Heart left ventricle (tissue), 16 donors: ENCODE results near the gene EIF1B. TPM values are rescaled to one million over a fixed set of nuclear protein-coding genes. Genes with fewer than 3 reads are reported as not detected.
A peak's percentile ranks its signal among the peaks of the same experiment; 100 is the strongest.

Source experiments
- ATAC-seq, 4 donors: fragments of 200-7000 bp; cut with Tn5 transposase; one replicate each; pipeline ENCODE4 v1.9.1; 2020 to 2022; ENCODE audit warnings: moderate library complexity in 4 of 4, mild to moderate bottlenecking in 3 of 4, moderate number of reproducible peaks in 1 of 4
- DNase-seq, 5 donors: peaks; one replicate each; pipeline ENCODE4 v3.0.0-alpha.2; 2020
- H3K27ac ChIP-seq, 12 donors: fragments of 200-600 bp; sonication (generic) in 4 of 12; one replicate each; pipeline versions ENCODE4 v1.5.0 to v1.8.0; 2016 to 2022; ENCODE audit warnings: mild to moderate bottlenecking in 2 of 12
- H3K27me3 ChIP-seq, 9 donors: fragments of 200-600 bp; sonication (generic) in 2 of 9; one replicate each; pipeline versions ENCODE4 v1.5.1 to v1.8.0; 2016 to 2022; ENCODE audit warnings: mild to moderate bottlenecking in 3 of 9
- H3K36me3 ChIP-seq, 9 donors: fragments of 200-600 bp; sonication (generic) in 2 of 9; one replicate each; pipeline versions ENCODE4 v1.5.0 to v1.8.0; 2018 to 2022; ENCODE audit warnings: mild to moderate bottlenecking in 2 of 9
- H3K4me1 ChIP-seq, 12 donors: fragments of 200-600 bp; sonication (generic) in 4 of 12; one replicate each; pipeline versions ENCODE4 v1.5.0 to v1.8.0; 2016 to 2022; ENCODE audit warnings: mild to moderate bottlenecking in 3 of 12
- H3K4me3 ChIP-seq, 12 donors: fragments of 200-600 bp; sonication (generic) in 4 of 12; one replicate each; pipeline versions ENCODE4 v1.5.0 to v1.8.0; 2017 to 2022; ENCODE audit warnings: mild to moderate bottlenecking in 9 of 12, moderate library complexity in 4 of 12
- H3K9me3 ChIP-seq, 12 donors: fragments of 200-600 bp; sonication (generic) in 4 of 12; one replicate each; pipeline versions ENCODE4 v1.5.0 to v1.8.0; 2016 to 2022; ENCODE audit warnings: mild to moderate bottlenecking in 1 of 12
- CTCF ChIP-seq, 12 donors: fragments of 200-600 bp; sonication (generic) in 4 of 12; IDR thresholded peaks; one replicate each; pipeline versions ENCODE4 v1.5.0 to v1.8.0; 2018 to 2022; ENCODE audit warnings: antibody characterized with exemption in 12 of 12, mild to moderate bottlenecking in 5 of 12
- POLR2A ChIP-seq, 2 donors: fragments of 450-650 bp; IDR thresholded peaks; one replicate each; pipeline ENCODE4 v1.6.1; 2017; ENCODE audit warnings: antibody characterized with exemption in 2 of 2, mild to moderate bottlenecking in 2 of 2, moderate library complexity in 2 of 2
- WGBS, 4 donors: extraction: QIAGEN DNeasy Blood & Tissue Kit in 2 of 4; methylation state at CpG; one replicate each; pipeline versions ENCODE4 v1.1.5 to v1.1.7; 2013 to 2018; 5-methylcytosine and 5-hydroxymethylcytosine counted together
- intact Hi-C, 10 donors: fragments of 100-400 bp; cut with DNase I; formaldehyde crosslinking; loops; one replicate each; pipeline versions ENCODE4 v1.11.1 to v1.14.2; 2022
- polyA plus RNA-seq, 2 donors: library from polyadenylated mRNA; stranded (reverse); fragments of 200-250 nt; gene quantifications; one replicate each; pipeline ENCODE4 v1.2.3, GENCODE V29; 2013
- total RNA-seq, 9 donors: library from RNA; depleted of rRNA in 2 of 9; stranded (reverse); fragments of >200 nt in 2 of 9; fragmentation: NEBNext Ultra II Directional in 3 of 9; extraction: Animal tissue kit (Norgen Biotek cat#: 25700) in 3 of 9; gene quantifications; one replicate each; pipeline versions ENCODE4 v1.1.0 to v1.2.4, GENCODE V29; 2016 to 2023
- donor health status: ischemic (EF 13 %, LVEDD 7.1; RV severe dilation, severe dysfunction).
- donor health status: healthy with polysubstance abuse.
- donor health status: DM: no; HTN: yes; CAD: no.
- donor health status: DM: no; HTN: no; CAD: no.
- donor health status: ischemic (EF 25% LVEDD 6.9; RV normal size, moderate dysfunction).
- donor health status: ischemic (EF 25% LVEDD 5.7; RV mildly dilated, moderate dysfunction).
- donor health status: healthy.
- donor health status: DM: yes; HTN: yes; CAD: no.
- donor health status: ischemic (EF 35%, LVEDD 5.7; RV mildly dilated, moderate dysfunction).
- donor health status: nonischemic (EF 11% LVEDD 7.7; RV severe dilation, severe dysfunction).
- donor health status: DM: yes; HTN: yes; CAD: no.
- donor health status: PGD.
- donor health status: ischemic (EF 29% LVEDD 5.4; RV normal size, mild dysfunction).
- donor health status: nonischemic (EF 23%, LVEDD 6.1; RV moderate dilation, normal function).

The EIF1B gene
- total and polyA plus RNA-seq, 11 donors, result 64.0 to 590 (median 289) TPM

GRCh38 chr3:40310705-40311104 is 1.2 kb downstream of the EIF1B start:
- ATAC-seq, result no peak
- peaks cover 0 to 55% (median 33%) of the 10 kb centered on the region in 12 donors for H3K4me1 ChIP-seq
- H3K36me3 ChIP-seq, result peaks cover 0 to 44% (median 35%) of the 10 kb centered on the region in 9 donors
- H3K27me3 ChIP-seq, result no peaks in the 10 kb centered on the region
- DNase-seq, result no peak
- H3K4me3 ChIP-seq, result peak overlapping the region; percentile 71 to 96 (median 88)
- no peak for TF ChIP-seq POLR2A (IDR thresholded peaks at IDR 0.05)
- no peak for TF ChIP-seq CTCF (IDR thresholded peaks at IDR 0.05)
- H3K9me3 ChIP-seq, result no peaks in the 10 kb centered on the region
- intact Hi-C loops, result loop anchor here in 5 of 10 donors (2.0 to 10.0 kb wide), 5 partner anchors 142 to 896 kb away; no protein-coding TSS in a partner anchor
- H3K27ac ChIP-seq, result peak overlapping the region; percentile 92 to 99 (median 97)
- WGBS, 4 donors, result 2 to 6% (median 3%) methylated on average over 6 of the region's 6 CpGs

DNA sequence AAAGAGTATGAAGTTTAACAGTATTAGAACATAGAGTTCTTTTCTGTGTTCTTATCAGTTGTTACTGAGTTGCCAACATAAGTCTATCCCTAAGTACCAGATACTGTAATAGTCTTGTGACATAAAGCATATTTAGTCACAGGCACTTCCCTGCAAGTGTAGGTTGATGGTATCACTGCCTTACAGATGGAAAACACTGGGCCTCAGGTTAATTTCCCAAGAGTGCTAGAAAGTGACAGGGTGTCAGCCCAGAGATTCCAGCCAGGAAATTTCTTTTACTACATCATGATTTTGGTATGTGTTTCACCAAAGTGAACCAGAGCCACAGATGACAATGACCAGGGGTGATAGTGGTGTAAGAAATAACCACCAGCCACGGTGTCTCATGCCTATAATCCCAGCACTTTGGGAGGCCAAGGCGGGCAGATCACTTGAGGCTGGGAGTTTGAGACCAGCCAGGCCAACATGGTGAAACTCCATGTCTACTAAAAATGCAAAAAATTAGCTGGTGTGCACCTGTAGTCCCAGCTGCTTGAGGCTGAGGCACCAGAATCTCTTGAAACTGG is 3.2 kb downstream of the EIF1B start:
- Histone ChIP-seq H3K4me1 (peaks cover 0 to 55% (median 33%) of the 10 kb centered on the region in 12 donors), H3K36me3 (peaks cover 0 to 48% (median 40%) of the 10 kb centered on the region in 9 donors)

DNA sequence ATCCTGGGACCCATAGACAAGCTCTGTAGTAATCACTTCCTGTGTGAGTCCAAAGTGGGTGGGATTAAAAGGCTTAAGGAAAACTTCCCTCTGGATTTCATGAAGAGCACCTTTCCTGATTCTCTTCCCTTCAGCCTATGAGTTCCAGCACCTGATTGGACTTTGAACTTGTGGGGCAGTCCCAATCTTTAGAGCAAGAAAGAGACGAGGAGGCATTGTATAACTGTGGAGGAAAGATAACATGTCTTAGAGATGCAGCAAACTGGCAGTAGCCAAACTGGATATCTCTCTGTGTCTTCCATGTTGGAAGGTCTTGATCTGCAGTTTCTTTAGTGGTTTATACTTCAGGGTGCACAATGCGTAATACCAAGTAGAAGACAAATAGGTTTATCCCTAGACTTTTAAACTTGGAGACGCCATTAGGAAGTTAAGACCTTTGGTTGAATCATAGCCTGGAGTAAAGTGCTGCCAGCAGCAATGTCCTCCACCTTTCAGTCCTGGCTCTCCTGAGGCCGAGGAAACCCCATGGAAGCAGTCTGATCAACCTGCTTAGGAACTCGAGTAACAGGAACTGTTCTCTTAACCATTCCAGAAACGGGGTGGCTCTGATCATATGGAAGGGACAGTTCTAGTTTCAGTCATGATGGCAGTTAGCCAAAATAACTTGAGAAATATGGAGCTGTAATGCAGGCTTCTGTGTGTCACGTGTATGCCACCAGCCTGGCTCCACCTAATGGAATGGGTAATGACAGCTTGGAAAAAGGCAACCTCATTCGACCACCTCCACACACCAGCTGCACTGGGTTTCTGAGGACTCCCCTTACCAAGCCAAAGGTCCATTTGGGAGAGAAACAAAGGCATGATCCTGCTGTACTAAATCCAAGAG is 4.7 kb downstream of the EIF1B start:
- no peaks in the 10 kb centered on the region for H3K9me3 ChIP-seq
- peak overlapping the region in 11 of 12 donors; percentile 22 to 99 (median 62) for H3K27ac ChIP-seq
- DNase-seq, result no peak
- peaks cover 0 to 48% (median 40%) of the 10 kb centered on the region in 9 donors for H3K36me3 ChIP-seq
- intact Hi-C loops, result loop anchor here in 5 of 10 donors (2.0 to 10.0 kb wide), 5 partner anchors 121 to 899 kb away; no protein-coding TSS in a partner anchor
- H3K4me3 ChIP-seq, result no peak overlapping the region
- ATAC-seq, result peak in 3 of 4 donors; percentile 5 to 8 (median 7)
- H3K27me3 ChIP-seq, result no peaks in the 10 kb centered on the region
- WGBS, 4 donors, result 58 to 79% (median 62%) methylated on average over 6 to 8 of the region's 8 CpGs
- H3K4me1 ChIP-seq, result peaks cover 0 to 43% (median 26%) of the 10 kb centered on the region in 12 donors
- TF ChIP-seq CTCF (IDR thresholded peaks at IDR 0.05) (no peak), POLR2A (IDR thresholded peaks at IDR 0.05) (no peak)

More for the DNA sequence above, 3.2 kb downstream of the EIF1B start:
- no peaks in the 10 kb centered on the region for H3K27me3 ChIP-seq
- no peak for TF ChIP-seq CTCF (IDR thresholded peaks at IDR 0.05)
- TF ChIP-seq POLR2A (IDR thresholded peaks at IDR 0.05), result no peak
- DNase-seq, result peak in 3 of 5 donors; percentile 25 to 49 (median 34)
- peak; percentile 30 to 64 (median 40) for ATAC-seq
- no peaks in the 10 kb centered on the region for H3K9me3 ChIP-seq
- WGBS, 4 donors, result 37 to 74% (median 53%) methylated on average over 2 of the region's 2 CpGs
- H3K4me3 ChIP-seq, result peak overlapping the region in 6 of 12 donors; percentile 71 to 96 (median 87)
- intact Hi-C loops, result loop anchor here in 5 of 10 donors (5.0 to 10.0 kb wide), 4 partner anchors 140 to 898 kb away; no protein-coding TSS in a partner anchor
- H3K27ac ChIP-seq, result peak overlapping the region; percentile 92 to 99 (median 97)
